GM12878 (cell line): Measurements from ENCODE around the gene PROCA1. TPM values are rescaled to one million over a fixed set of nuclear protein-coding genes. Genes with fewer than 3 reads are reported as not detected.

Experiments used
- ATAC-seq: fragments of 200-7000 bp; cut with Tn5 transposase; 3 replicates; pipeline ENCODE4 v1.9.1; 2020; ENCODE audit warnings: mild to moderate bottlenecking, moderate library complexity
- BruUV-seq: library from RNA; stranded (reverse); fragments of 400-500 nt; replicated peaks from 2 replicates; lab custom pipeline; 2021; lab: Mats Ljungman, UMichigan
- CTCF ChIA-PET: fragments of 300-600 bp; sonication (Branson Sonifier 250); formaldehyde crosslinking; extraction: SDS; loops from one replicate; lab custom pipeline; 2021; ENCODE audit warnings: inconsistent platforms; lab: Yijun Ruan, JAX
- POLR2A ChIA-PET: fragments of 350-600 bp; formaldehyde crosslinking; extraction: SDS; loops from one replicate; lab custom pipeline; 2021; ENCODE audit warnings: inconsistent platforms; lab: Charles Lee
- RAD21 ChIA-PET: fragments of 300-600 bp; sonication (Branson Sonifier 250); formaldehyde crosslinking; loops from one replicate; lab custom pipeline; 2023; ENCODE audit warnings: antibody characterized with exemption; ENCODE audit not compliant: unreplicated experiment; lab: Charles Lee
- SMC1A ChIA-PET: fragments of 300-600 bp; sonication (Branson Sonifier 250); formaldehyde crosslinking; loops from one replicate; lab custom pipeline; 2023; ENCODE audit not compliant: unreplicated experiment, uncharacterized antibody; lab: Charles Lee
- DNase-seq: peaks from one replicate; pipeline ENCODE4 v3.0.0-alpha.2; 2011; ENCODE audit warnings: low read depth, low spot score
- FAIRE-seq: peaks from 3 replicates; lab custom pipeline; 2011; peaks lifted over from hg19 to GRCh38; lab: Jason Lieb, UNC
- H2AFZ ChIP-seq: 2 replicates; pipeline ENCODE4 v1.6.0; 2011; ENCODE audit warnings: low read depth, low read length, control low read depth; ENCODE audit not compliant: control insufficient read depth
- H3K27ac ChIP-seq: 2 replicates; pipeline ENCODE4 v1.5.1; 2011; ENCODE audit warnings: control low read depth; ENCODE audit not compliant: control insufficient read depth, insufficient read depth
- H3K27me3 ChIP-seq, 2 experiments: replicated peaks in 1 of 2; 2 replicates each; pipeline versions ENCODE4 v1.6.0 to v1.6.1; 2011; ENCODE audit warnings: low read length in 1 of 2; ENCODE audit not compliant: control insufficient read depth in 2 of 2, insufficient read depth in 2 of 2
- H3K36me3 ChIP-seq, 2 experiments: 2 replicates each; pipeline ENCODE4 v1.5.1; 2011; ENCODE audit warnings: low read length in 1 of 2; ENCODE audit not compliant: control insufficient read depth in 2 of 2, insufficient read depth in 2 of 2
- H3K4me1 ChIP-seq: 2 replicates; pipeline ENCODE4 v1.6.1; 2011; ENCODE audit warnings: mild to moderate bottlenecking, low read length, moderate library complexity, mixed read lengths; ENCODE audit not compliant: control insufficient read depth, insufficient read depth
- H3K4me2 ChIP-seq: 2 replicates; pipeline ENCODE4 v1.6.0; 2011; ENCODE audit warnings: control low read depth; ENCODE audit not compliant: control insufficient read depth, insufficient read depth
- H3K4me3 ChIP-seq: fragments of 200-600 bp; sonication (generic); 2 replicates; pipeline ENCODE4 v1.5.1; 2016
- H3K79me2 ChIP-seq: 2 replicates; pipeline ENCODE4 v1.6.0; 2011; ENCODE audit warnings: low read length; ENCODE audit not compliant: control insufficient read depth, insufficient read depth
- H3K9ac ChIP-seq: 2 replicates; pipeline ENCODE4 v1.8.0; 2011; ENCODE audit warnings: low read length, control low read depth, mixed read lengths; ENCODE audit not compliant: control insufficient read depth, insufficient read depth
- H3K9me3 ChIP-seq: replicated peaks from 3 replicates; pipeline ENCODE4 v1.5.1; 2011; ENCODE audit warnings: mild to moderate bottlenecking, low read length; ENCODE audit not compliant: control insufficient read depth, insufficient read depth
- H4K20me1 ChIP-seq: 2 replicates; pipeline ENCODE4 v1.6.0; 2011; ENCODE audit not compliant: control insufficient read depth, insufficient read depth
- KDM1A ChIP-seq: fragments of 200-600 bp; sonication (generic); IDR thresholded peaks from 2 replicates; pipeline ENCODE4 v1.6.1; 2016; ENCODE audit warnings: borderline replicate concordance
- MEF2A ChIP-seq: IDR thresholded peaks from 2 replicates; pipeline ENCODE4 v1.6.1; 2011; ENCODE audit warnings: low read depth, mild to moderate bottlenecking, low read length, moderate library complexity; ENCODE audit not compliant: insufficient read depth
- NFXL1 ChIP-seq: fragments of 450-650 bp; IDR thresholded peaks from 2 replicates; pipeline ENCODE4 v1.6.1; 2017; ENCODE audit warnings: antibody characterized with exemption, mild to moderate bottlenecking, borderline replicate concordance
- NR2F1 ChIP-seq: fragments of 450-650 bp; conservative IDR thresholded peaks from 2 replicates; pipeline ENCODE4 v1.6.1; 2017; ENCODE audit warnings: mild to moderate bottlenecking
- POLR2A ChIP-seq: IDR thresholded peaks from 2 replicates; pipeline ENCODE4 v1.6.1; 2011; ENCODE audit warnings: low read depth, mild to moderate bottlenecking, low read length
- SMC3 ChIP-seq: IDR thresholded peaks from 2 replicates; pipeline ENCODE4 v1.6.1; 2011; ENCODE audit warnings: low read length, improper control_type of control experiment, borderline replicate concordance
- WGBS: methylation state at CpG from one replicate; pipeline ENCODE4 v1.1.6; 2016; ENCODE audit warnings: low lambda C conversion rate; ENCODE audit not compliant: insufficient replicate concordance, insufficient coverage; ENCODE audit errors: missing lambda C conversion rate; 5-methylcytosine and 5-hydroxymethylcytosine counted together
- in situ Hi-C: fragments of 300-500 bp; cut with MboI; formaldehyde crosslinking; loops from 9 replicates; pipeline ENCODE4 v1.14.3; 2018; ENCODE audit warnings: mixed read lengths
- intact Hi-C: fragments of 100-400 bp; cut with micrococcal nuclease; formaldehyde crosslinking; loops from one replicate; pipeline ENCODE4 v1.14.2; 2022; ENCODE audit not compliant: unreplicated experiment
- polyA plus RNA-seq, 11 experiments: library from polyadenylated mRNA; depleted of rRNA in 4 of 11; unstranded in 6 of 11; stranded (reverse) in 5 of 11; fragments of >200 nt; fragmentation: Nextera tagmentation in 4 of 11; fragmentation: Illumina TruSeq in 1 of 11; extraction: Ambion mirVana in 4 of 11; extraction: Trizol in 1 of 11; gene quantifications; 1 replicate in 1 of 11; 2 replicates in 10 of 11; pipeline versions ENCODE4 v1.2.1 to v1.2.3, GENCODE V29; 2011 to 2016; ENCODE audit warnings: inconsistent platforms in 2 of 11, missing spikeins in 2 of 11, low read depth in 1 of 11
- total RNA-seq, 4 experiments: library from RNA; depleted of rRNA in 3 of 4; stranded (reverse); fragments of >200 nt in 3 of 4; fragmentation: Illumina TruSeq in 1 of 4; extraction: Trizol in 1 of 4; gene quantifications; 2 replicates each; pipeline versions ENCODE4 v1.2.1 to v1.2.3, GENCODE V29; 2013 to 2021
- TF ChIP-seq, protein P1 (sequence below): fragments of 450-650 bp; IDR thresholded peaks from 2 replicates; pipeline ENCODE4 v1.6.1; 2017; ENCODE audit warnings: mild to moderate bottlenecking, moderate library complexity

The PROCA1 gene
- total and polyA plus RNA-seq, 10 of the 15 experiments (the other 5 are each of a cell fraction or from before 2014, with no cell fraction given), result 0.35 to 4.8 (median 1.4) TPM

DNA sequence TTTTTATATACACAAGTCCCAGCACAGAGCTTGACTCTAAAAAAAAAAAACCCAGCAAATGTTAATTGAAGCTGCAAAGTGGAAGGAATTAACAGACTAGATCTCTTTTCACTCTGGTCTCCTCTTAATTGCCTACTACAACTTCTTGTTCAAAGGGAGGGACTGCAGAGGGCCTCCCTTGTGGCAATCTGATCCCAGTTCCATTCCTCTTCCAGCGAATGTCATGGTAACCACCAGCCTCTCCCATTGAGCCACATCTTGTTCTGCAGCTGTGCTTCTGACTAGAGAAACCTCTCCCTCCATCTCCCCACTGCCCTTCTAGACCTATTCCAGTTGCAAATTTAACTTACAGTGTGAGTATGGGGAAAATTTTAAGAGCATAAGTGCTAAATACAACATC lies 43.8 kb downstream of the PROCA1 start:
- Histone ChIP-seq H3K9me3 (no peaks in the 10 kb centered on the region), H3K4me1 (peaks cover 3% of the 10 kb centered on the region; the same call in 1 of the 2 replicates), H3K79me2 (peaks cover 39% of the 10 kb centered on the region), H3K36me3 (peaks cover 3 to 35% of the 10 kb centered on the region in 2 experiments), H3K4me3 (no peak overlapping the region), H3K27me3 (no peaks in the 10 kb centered on the region), H3K9ac (no peak overlapping the region), H3K4me2 (no peak overlapping the region), H4K20me1 (peaks cover 4% of the 10 kb centered on the region; the same call in 1 of the 2 replicates), H2AFZ (no peak overlapping the region), H3K27ac (no peak overlapping the region)
- RAD21 ChIA-PET, result no interaction called here
- TF ChIP-seq POLR2A (no peak), KDM1A (no peak), MEF2A (no peak), NR2F1 (no peak), SMC3 (no peak), NFXL1 (no peak)
- TF ChIP-seq, protein P1, sequence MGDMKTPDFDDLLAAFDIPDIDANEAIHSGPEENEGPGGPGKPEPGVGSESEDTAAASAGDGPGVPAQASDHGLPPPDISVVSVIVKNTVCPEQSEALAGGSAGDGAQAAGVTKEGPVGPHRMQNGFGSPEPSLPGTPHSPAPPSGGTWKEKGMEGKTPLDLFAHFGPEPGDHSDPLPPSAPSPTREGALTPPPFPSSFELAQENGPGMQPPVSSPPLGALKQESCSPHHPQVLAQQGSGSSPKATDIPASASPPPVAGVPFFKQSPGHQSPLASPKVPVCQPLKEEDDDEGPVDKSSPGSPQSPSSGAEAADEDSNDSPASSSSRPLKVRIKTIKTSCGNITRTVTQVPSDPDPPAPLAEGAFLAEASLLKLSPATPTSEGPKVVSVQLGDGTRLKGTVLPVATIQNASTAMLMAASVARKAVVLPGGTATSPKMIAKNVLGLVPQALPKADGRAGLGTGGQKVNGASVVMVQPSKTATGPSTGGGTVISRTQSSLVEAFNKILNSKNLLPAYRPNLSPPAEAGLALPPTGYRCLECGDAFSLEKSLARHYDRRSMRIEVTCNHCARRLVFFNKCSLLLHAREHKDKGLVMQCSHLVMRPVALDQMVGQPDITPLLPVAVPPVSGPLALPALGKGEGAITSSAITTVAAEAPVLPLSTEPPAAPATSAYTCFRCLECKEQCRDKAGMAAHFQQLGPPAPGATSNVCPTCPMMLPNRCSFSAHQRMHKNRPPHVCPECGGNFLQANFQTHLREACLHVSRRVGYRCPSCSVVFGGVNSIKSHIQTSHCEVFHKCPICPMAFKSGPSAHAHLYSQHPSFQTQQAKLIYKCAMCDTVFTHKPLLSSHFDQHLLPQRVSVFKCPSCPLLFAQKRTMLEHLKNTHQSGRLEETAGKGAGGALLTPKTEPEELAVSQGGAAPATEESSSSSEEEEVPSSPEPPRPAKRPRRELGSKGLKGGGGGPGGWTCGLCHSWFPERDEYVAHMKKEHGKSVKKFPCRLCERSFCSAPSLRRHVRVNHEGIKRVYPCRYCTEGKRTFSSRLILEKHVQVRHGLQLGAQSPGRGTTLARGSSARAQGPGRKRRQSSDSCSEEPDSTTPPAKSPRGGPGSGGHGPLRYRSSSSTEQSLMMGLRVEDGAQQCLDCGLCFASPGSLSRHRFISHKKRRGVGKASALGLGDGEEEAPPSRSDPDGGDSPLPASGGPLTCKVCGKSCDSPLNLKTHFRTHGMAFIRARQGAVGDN, result no peak
- intact Hi-C loops (no loop called here), in situ Hi-C loops (no loop called here)
- CTCF ChIA-PET, result interaction anchor here (0.9 to 2.9 kb wide), 5 partner anchors 16 to 120 kb away, joined by 3 to 16 read pairs (median 4); partner anchors contain the start of gene BLTP2
- POLR2A ChIA-PET, result interaction anchor here (0.6 to 1.9 kb wide), 5 partner anchors 16 to 898 kb away, joined by 3 to 8 read pairs (median 3); partner anchors contain the start of genes BLTP2 and RPL23A
- no peak for FAIRE-seq
- no TSS peak for BruUV-seq
- no peak for ATAC-seq
- no peak for DNase-seq
- WGBS, result 100% methylated on average over 1 of the region's 1 CpG
- SMC1A ChIA-PET, result interaction anchor here (1.1 to 1.6 kb wide), 3 partner anchors 15 to 42 kb away, joined by 3 to 12 read pairs (median 4); no protein-coding TSS in a partner anchor
